Camera-type eye (tissue), 1 donor: ENCODE data around the gene ITGB7. TPM values are rescaled to one million over a fixed set of nuclear protein-coding genes. Genes with fewer than 3 reads are reported as not detected.

ENCODE experiments used
- total RNA-seq: library from RNA; depleted of rRNA; stranded (reverse); fragments of >200 nt; gene quantifications from one replicate; pipeline ENCODE4 v1.2.3, GENCODE V29; 2014

Gene ITGB7
- total RNA-seq = 2.9 TPM

GRCh38 chr12:53207042-53207441, at the start of gene ITGB7:
Gene ITGB7 (minus strand): TSS chr12:53207251. CDS start chr12:53200443, 6,808 bp downstream.

GRCh38 chr12:53231921-53232645, 25.0 kb upstream of the ITGB7 start, which contains the start of gene RARG:
Gene RARG (minus strand): TSS chr12:53232209. CDS start chr12:53227545, 4,664 bp downstream.

GRCh38 chr12:53180220-53180930, 26.7 kb downstream of the ITGB7 start, which contains the start of the genes CSAD and ZNF740:
Gene CSAD (minus strand): TSS chr12:53180925. CDS start chr12:53173470, 7,455 bp downstream.
Gene ZNF740 (plus strand): TSS chr12:53180722. CDS start chr12:53181984, 1,262 bp downstream.

Other genes starting within 250 kb of the ITGB7 start
- gene EIF4B, start 200.8 kb downstream of the ITGB7 start, total RNA-seq = 622 TPM
- gene TNS2, start 157.2 kb downstream of the ITGB7 start, total RNA-seq = 52.0 TPM
- 24.6 TPM for gene SPRYD3, start 127.9 kb downstream of the ITGB7 start, total RNA-seq
- gene IGFBP6, start 109.6 kb downstream of the ITGB7 start, total RNA-seq = 116 TPM
- 0.44 TPM for gene SOAT2, start 103.8 kb downstream of the ITGB7 start, total RNA-seq
- gene ZNF740, start 26.5 kb downstream of the ITGB7 start, total RNA-seq = 32.8 TPM
- 48.7 TPM for gene CSAD, start 26.3 kb downstream of the ITGB7 start, total RNA-seq
- 50.7 TPM for gene RARG, start 25.0 kb upstream of the ITGB7 start, total RNA-seq
- gene ESPL1, start 61.0 kb upstream of the ITGB7 start, total RNA-seq = 6.7 TPM
- gene PFDN5, start 88.3 kb upstream of the ITGB7 start, total RNA-seq = 295 TPM
- 36.4 TPM for gene MYG1, start 92.4 kb upstream of the ITGB7 start, total RNA-seq
- 59.4 TPM for gene AAAS, start 114.4 kb upstream of the ITGB7 start, total RNA-seq
- not detected for gene SP7, start 129.1 kb upstream of the ITGB7 start, total RNA-seq
- 70.4 TPM for gene SP1, start 172.9 kb upstream of the ITGB7 start, total RNA-seq
- 0.71 TPM for gene AMHR2, start 216.6 kb upstream of the ITGB7 start, total RNA-seq
- gene PRR13, start 234.5 kb upstream of the ITGB7 start, total RNA-seq = 13.7 TPM
- 469 TPM for gene PCBP2, start 244.9 kb upstream of the ITGB7 start, total RNA-seq